Karpas-422 (cell line): Measurements from ENCODE around the gene MSRB1. TPM values are rescaled to one million over a fixed set of nuclear protein-coding genes. Genes with fewer than 3 reads are reported as not detected.

Experiments
- DNase-seq: peaks from one replicate; pipeline ENCODE4 v3.0.0-alpha.2; 2015
- H2AFZ ChIP-seq: fragments of 200-600 bp; sonication (generic); 2 replicates; pipeline ENCODE4 v1.6.1; 2014; ENCODE audit warnings: antibody characterized with exemption, low read length, mixed read lengths
- H3K27ac ChIP-seq: fragments of 200-600 bp; sonication (generic); 2 replicates; pipeline ENCODE4 v1.5.1; 2014; ENCODE audit warnings: mild to moderate bottlenecking, low read length, moderate library complexity
- H3K27me3 ChIP-seq: fragments of 200-600 bp; sonication (generic); 2 replicates; pipeline ENCODE4 v1.6.1; 2014; ENCODE audit warnings: low read length, mixed read lengths
- H3K36me3 ChIP-seq: fragments of 200-600 bp; sonication (generic); 2 replicates; pipeline ENCODE4 v1.6.1; 2014; ENCODE audit warnings: low read length, mixed read lengths; ENCODE audit not compliant: insufficient read depth
- H3K4me1 ChIP-seq: fragments of 200-600 bp; sonication (generic); 2 replicates; pipeline ENCODE4 v1.6.1; 2014; ENCODE audit warnings: mild to moderate bottlenecking, low read length, mixed read lengths
- H3K4me2 ChIP-seq: fragments of 200-600 bp; sonication (generic); 2 replicates; pipeline ENCODE4 v1.6.1; 2014; ENCODE audit warnings: low read length, low read depth, mild to moderate bottlenecking; ENCODE audit not compliant: poor library complexity, severe bottlenecking
- H3K4me3 ChIP-seq: fragments of 200-600 bp; sonication (generic); 2 replicates; pipeline ENCODE4 v1.5.1; 2014; ENCODE audit warnings: mild to moderate bottlenecking, antibody characterized with exemption, low read length, mixed read lengths
- H3K79me2 ChIP-seq: fragments of 200-600 bp; sonication (generic); 2 replicates; pipeline ENCODE4 v1.6.1; 2014; ENCODE audit warnings: mild to moderate bottlenecking, low read length, mixed read lengths
- H3K9ac ChIP-seq: fragments of 200-600 bp; sonication (generic); 2 replicates; pipeline ENCODE4 v1.6.0; 2014; ENCODE audit warnings: low read length
- H3K9me2 ChIP-seq: fragments of 200-600 bp; sonication (generic), shearing (Covaris generic); replicated peaks from 2 replicates; pipeline ENCODE4 v1.6.0; 2014; ENCODE audit warnings: mild to moderate bottlenecking, low read length, moderate library complexity; ENCODE audit not compliant: insufficient read depth
- H3K9me3 ChIP-seq: fragments of 300-700, 200-600 bp; sonication (generic); 2 replicates; pipeline ENCODE4 v1.6.1; 2014; ENCODE audit warnings: low read length, mixed read lengths
- H4K20me1 ChIP-seq: fragments of 200-600 bp; sonication (generic); 2 replicates; pipeline ENCODE4 v1.6.1; 2014; ENCODE audit warnings: mild to moderate bottlenecking, antibody characterized with exemption, low read length, low read depth; ENCODE audit not compliant: insufficient read depth
- total RNA-seq: library from RNA; depleted of rRNA; stranded (reverse); fragments of >200 nt; shearing (Covaris generic); gene quantifications from 2 replicates; pipeline ENCODE4 v1.2.3, GENCODE V29; 2014; ENCODE audit warnings: low replicate concordance

Gene MSRB1
- total RNA-seq, 1 experiment from 2014 or later = 4.8 TPM

DNA sequence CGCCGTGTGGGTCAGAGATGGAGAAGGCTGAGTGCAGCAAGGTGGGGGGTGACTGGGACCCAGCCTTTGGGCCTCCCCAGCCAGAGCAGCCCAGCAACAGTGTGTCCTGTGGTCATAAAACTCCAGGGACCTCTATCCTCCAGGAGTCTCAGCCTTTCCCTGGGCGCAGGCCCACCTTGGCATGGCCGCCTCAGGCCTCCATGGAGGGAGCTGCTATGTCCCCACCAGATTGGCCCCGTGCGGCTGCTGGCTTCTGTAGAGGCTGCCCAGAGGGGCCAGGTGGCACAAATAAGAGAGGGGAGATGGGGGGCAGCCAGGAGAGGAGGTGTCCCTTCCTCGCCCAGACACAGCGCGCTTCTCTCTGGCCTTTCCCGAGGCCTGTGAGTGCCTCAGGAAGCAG, 44.2 kb upstream of the MSRB1 start:
- Histone ChIP-seq H3K4me1 (peaks cover 36% of the 10 kb centered on the region), H3K27ac (no peak overlapping the region), H3K9me3 (no peaks in the 10 kb centered on the region), H3K36me3 (no peaks in the 10 kb centered on the region), H2AFZ (no peak overlapping the region), H3K9ac (no peak overlapping the region), H3K4me3 (no peak overlapping the region), H3K79me2 (peaks cover 11% of the 10 kb centered on the region), H4K20me1 (no peaks in the 10 kb centered on the region), H3K4me2 (no peak overlapping the region), H3K9me2 (no peaks in the 10 kb centered on the region), H3K27me3 (no peaks in the 10 kb centered on the region)
- DNase-seq = no peak

DNA sequence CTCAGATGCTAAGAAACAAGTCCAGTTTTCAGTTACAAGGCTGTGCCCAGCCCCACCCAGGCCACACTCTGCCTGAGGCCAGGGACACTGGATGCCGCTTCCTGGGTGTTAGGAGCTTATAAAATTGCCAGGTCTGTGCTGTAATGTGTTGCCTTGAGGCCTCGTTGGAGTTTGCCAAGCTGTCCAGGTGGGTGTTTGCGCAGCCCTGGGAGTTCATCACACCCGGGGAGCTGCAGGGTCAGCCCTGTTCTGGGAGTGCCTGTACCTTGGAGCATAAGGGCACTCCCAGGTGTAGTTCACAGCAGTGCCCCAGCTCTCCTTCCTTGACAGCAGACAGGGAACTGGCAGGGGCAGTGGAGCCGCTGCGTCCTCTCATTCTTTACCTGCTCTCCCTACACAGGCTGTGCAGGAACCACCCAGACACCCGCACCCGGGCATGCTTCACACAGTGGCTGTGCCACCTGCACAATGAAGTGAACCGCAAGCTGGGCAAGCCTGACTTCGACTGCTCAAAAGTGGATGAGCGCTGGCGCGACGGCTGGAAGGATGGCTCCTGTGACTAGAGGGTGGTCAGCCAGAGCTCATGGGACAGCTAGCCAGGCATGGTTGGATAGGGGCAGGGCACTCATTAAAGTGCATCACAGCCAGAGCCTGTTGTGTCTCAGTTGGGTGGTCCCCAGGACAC, 42.6 kb upstream of the MSRB1 start:
- Histone ChIP-seq H3K27ac (no peak overlapping the region), H3K79me2 (peaks cover 11% of the 10 kb centered on the region), H3K36me3 (no peaks in the 10 kb centered on the region), H3K27me3 (no peaks in the 10 kb centered on the region), H3K4me1 (peaks cover 30% of the 10 kb centered on the region), H3K9me2 (no peaks in the 10 kb centered on the region), H2AFZ (no peak overlapping the region), H3K9ac (peak overlapping the region; percentile 98), H3K9me3 (no peaks in the 10 kb centered on the region), H3K4me2 (peak overlapping the region; percentile 92), H4K20me1 (no peaks in the 10 kb centered on the region), H3K4me3 (peak overlapping the region; percentile 98)
- DNase-seq = no peak

DNA sequence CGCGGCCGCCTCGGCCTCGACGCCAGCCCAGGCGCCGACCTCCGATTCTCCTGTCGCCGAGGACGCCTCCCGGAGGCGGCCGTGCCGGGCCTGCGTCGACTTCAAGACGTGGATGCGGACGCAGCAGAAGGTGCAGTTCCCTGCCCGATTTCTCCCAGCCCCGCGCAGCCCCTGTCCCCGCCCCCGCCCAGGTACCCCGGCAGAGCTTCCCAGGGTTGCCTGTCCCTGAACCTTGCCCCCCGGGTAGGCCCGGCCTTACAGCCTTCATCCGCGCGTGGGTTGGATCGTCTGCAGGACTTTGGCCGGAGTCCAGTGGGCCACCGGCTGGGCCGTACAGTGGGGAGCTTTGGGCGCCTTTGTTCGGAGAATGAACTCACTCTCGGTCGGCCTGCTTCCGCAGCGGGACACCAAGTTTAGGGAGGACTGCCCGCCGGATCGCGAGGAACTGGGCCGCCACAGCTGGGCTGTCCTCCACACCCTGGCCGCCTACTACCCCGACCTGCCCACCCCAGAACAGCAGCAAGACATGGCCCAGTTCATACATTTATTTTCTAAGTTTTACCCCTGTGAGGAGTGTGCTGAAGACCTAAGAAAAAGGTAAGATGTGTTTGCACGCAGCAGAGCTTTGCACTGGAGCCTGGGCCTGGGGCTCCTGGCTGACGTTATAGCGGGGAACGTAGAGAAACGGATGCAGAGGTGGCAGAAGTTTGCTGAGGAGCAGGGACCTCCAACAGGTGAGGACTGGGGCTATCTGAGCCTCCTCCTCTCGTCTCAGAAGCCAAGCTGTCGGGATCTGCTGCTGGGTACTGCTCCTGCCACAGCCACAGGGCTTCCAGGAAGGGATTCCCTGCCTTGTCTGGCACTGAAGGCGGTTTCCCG, 41.6 kb upstream of the MSRB1 start:
- peaks cover 11% of the 10 kb centered on the region for H3K79me2 ChIP-seq
- peak; percentile 67 for DNase-seq
- no peaks in the 10 kb centered on the region for H4K20me1 ChIP-seq
- H3K4me2 ChIP-seq = peak overlapping the region; percentile 92
- no peaks in the 10 kb centered on the region for H3K9me2 ChIP-seq
- H2AFZ ChIP-seq = peak overlapping the region; percentile 20; the same call in 1 of the 2 replicates
- peak overlapping the region; percentile 98 for H3K9ac ChIP-seq
- peaks cover 27% of the 10 kb centered on the region for H3K4me1 ChIP-seq
- H3K9me3 ChIP-seq = no peaks in the 10 kb centered on the region
- peak overlapping the region; percentile 27; the same call in 1 of the 2 replicates for H3K27ac ChIP-seq
- H3K27me3 ChIP-seq = no peaks in the 10 kb centered on the region
- H3K36me3 ChIP-seq = no peaks in the 10 kb centered on the region
- H3K4me3 ChIP-seq = peak overlapping the region; percentile 98

DNA sequence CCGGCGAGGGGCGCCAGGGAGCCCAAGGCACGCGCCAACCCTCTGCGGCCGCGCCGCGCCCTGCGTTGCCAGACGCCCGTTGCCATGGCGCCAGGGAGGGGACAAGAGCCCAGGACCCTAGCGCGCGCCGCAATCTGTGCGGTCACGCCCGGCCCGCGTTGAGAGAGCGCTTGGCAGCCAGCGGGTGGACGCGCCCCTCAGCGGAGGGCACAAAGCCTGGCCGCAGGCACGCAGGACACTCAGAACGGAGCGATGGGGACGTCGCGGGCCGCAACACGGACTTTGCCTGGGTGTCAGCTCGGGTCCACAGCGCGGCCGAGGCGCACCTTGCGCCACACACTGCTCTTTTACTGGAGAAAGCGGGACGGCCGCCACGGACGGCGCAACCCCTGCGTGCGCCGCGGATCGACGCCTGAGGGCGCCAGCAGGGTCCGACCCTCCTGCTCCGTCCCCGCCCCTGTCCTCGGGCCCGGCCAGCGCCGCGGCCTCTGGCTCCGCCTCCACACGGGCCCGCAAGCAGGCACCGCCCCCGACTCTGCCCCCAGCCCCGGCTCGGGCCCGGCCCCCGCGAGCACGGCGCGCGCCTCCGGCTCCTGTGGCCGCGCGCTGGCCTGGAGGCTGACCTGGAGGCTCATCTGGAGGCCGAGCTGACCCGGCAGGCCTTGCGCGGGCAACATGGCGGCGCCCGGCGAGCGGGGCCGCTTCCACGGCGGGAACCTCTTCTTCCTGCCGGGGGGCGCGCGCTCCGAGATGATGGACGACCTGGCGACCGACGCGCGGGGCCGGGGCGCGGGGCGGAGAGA, 40.7 kb upstream of the MSRB1 start, which contains the start of gene GFER:
TSS of gene GFER (plus strand) at position 650 of the 803 bp plus-strand sequence. CDS start at position 676, 26 bp downstream.
- H3K27ac ChIP-seq = peak within 1 kb of the TSS; percentile 27; the same call in 1 of the 2 replicates
- peak within 1 kb of the TSS; percentile 92 for H3K4me2 ChIP-seq
- H3K79me2 ChIP-seq = peaks cover 11% of the 10 kb centered on the region
- H2AFZ ChIP-seq = peak within 1 kb of the TSS; percentile 20; the same call in 1 of the 2 replicates
- H3K9ac ChIP-seq = peak within 1 kb of the TSS; percentile 98
- H4K20me1 ChIP-seq = no peaks in the 10 kb centered on the region
- H3K36me3 ChIP-seq = no peaks in the 10 kb centered on the region
- no peaks in the 10 kb centered on the region for H3K27me3 ChIP-seq
- H3K9me2 ChIP-seq = no peaks in the 10 kb centered on the region
- peak; percentile 97 for DNase-seq
- no peaks in the 10 kb centered on the region for H3K9me3 ChIP-seq
- peak within 1 kb of the TSS; percentile 98 for H3K4me3 ChIP-seq
- H3K4me1 ChIP-seq = peaks cover 23% of the 10 kb centered on the region

DNA sequence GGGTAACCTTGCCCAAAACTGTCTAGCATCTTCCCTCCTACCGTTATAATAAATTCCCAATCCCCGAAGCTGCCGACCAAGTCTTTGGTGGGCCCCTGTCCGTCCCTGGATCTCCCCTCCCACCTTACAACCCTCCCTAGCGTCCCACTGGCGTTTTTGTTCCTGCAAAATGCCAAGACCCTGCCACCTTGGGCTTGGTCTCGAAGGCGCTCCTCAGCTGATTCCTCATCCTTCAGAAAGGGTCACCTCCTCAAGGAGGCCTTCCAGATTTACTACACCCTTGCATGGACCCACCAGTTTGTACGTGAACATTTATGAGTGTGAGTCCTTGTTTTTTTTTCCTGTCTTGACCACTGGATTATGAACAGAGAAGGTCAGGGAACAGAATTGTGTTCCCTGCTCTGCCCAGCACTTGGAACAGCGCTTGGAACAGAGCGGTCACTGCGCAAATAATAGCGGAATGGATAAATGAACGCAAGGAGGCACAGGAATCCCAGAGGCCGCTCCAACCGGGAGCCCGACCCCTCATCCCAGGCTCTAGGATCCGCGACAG, 40.1 kb upstream of the MSRB1 start:
- H3K79me2 ChIP-seq = peaks cover 11% of the 10 kb centered on the region
- H3K9ac ChIP-seq = no peak overlapping the region
- peaks cover 23% of the 10 kb centered on the region for H3K4me1 ChIP-seq
- no peak overlapping the region for H3K27ac ChIP-seq
- H4K20me1 ChIP-seq = no peaks in the 10 kb centered on the region
- peaks cover 1% of the 10 kb centered on the region; the same call in 1 of the 2 replicates for H3K36me3 ChIP-seq
- DNase-seq = no peak
- no peaks in the 10 kb centered on the region for H3K9me3 ChIP-seq
- no peak overlapping the region; the same call in 1 of the 2 replicates for H3K4me3 ChIP-seq
- no peaks in the 10 kb centered on the region for H3K9me2 ChIP-seq
- H2AFZ ChIP-seq = no peak overlapping the region
- no peaks in the 10 kb centered on the region for H3K27me3 ChIP-seq
- H3K4me2 ChIP-seq = peak overlapping the region; percentile 92

DNA sequence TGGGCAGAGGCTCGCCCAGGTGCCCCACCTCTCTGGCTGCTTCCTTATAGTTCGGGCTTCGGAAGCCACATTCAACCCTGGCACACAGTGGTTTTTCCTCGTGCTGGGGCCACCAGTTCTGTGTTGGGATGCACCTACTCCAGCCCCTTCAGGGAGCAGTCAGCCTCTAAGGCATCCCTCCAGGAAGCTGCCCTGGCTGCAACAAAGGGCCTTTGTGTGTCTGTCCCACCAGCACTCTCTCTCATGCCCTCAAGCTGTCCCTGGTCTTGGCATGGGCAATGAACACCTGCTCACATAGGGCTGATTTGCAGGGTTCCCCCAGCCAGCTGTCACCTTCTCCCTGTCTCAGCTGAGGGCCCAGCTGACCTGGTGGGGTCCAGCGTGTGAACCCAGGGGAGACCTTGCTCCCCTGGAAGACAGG, 39.0 kb upstream of the MSRB1 start:
- Histone ChIP-seq H3K4me1 (peaks cover 23% of the 10 kb centered on the region), H3K9me3 (no peaks in the 10 kb centered on the region), H3K27me3 (no peaks in the 10 kb centered on the region), H4K20me1 (no peaks in the 10 kb centered on the region), H3K27ac (no peak overlapping the region), H3K4me2 (no peak overlapping the region), H3K9me2 (no peaks in the 10 kb centered on the region), H3K9ac (no peak overlapping the region), H3K36me3 (peaks cover 2% of the 10 kb centered on the region; the same call in 1 of the 2 replicates), H2AFZ (no peak overlapping the region), H3K79me2 (peaks cover 11% of the 10 kb centered on the region), H3K4me3 (no peak overlapping the region)
- no peak for DNase-seq

DNA sequence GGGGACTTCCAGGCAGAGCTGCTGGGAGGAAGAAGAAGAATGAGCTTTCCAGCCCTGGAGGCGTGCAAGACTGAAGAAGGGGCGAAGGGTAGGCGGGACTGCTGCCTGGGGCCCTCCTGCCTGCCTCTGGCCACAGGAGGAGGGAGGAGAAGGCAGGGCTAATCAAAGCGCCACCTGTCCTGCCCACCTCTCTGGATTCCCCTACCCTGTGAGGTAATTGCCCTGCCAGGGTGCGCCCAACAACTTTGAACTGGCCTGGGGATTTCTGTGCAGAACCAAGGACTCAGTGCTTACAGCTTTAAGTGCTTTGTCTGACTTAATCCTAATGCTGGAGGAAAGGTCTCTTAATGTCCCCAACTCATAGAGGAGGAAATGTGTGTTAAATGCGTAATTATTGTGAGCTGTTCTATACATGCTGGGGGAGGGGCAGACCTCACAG, 38.4 kb upstream of the MSRB1 start, which contains the start of gene NOXO1:
TSS of gene NOXO1 (minus strand) at position 72 of the 439 bp plus-strand sequence. CDS start 290 bp downstream, outside the sequence.
- Histone ChIP-seq H3K4me1 (peaks cover 23% of the 10 kb centered on the region), H3K4me2 (no peak within 1 kb of the TSS), H3K36me3 (peaks cover 2% of the 10 kb centered on the region; the same call in 1 of the 2 replicates), H3K27ac (no peak within 1 kb of the TSS), H3K4me3 (no peak within 1 kb of the TSS), H3K79me2 (peaks cover 11% of the 10 kb centered on the region), H3K9me2 (no peaks in the 10 kb centered on the region), H3K9me3 (no peaks in the 10 kb centered on the region), H4K20me1 (no peaks in the 10 kb centered on the region), H3K9ac (no peak within 1 kb of the TSS), H2AFZ (no peak within 1 kb of the TSS), H3K27me3 (no peaks in the 10 kb centered on the region)
- peak; percentile 64 for DNase-seq
